Measurements from ENCODE around the gene ZNF14. TPM values are rescaled to one million over a fixed set of nuclear protein-coding genes. Genes with fewer than 3 reads are reported as not detected.

The ZNF14 gene
- polyA plus RNA-seq, 1 experiment = 1.2 TPM

GRCh38 chr19:19751846-19752245 lies 18.9 kb upstream of the ZNF14 start:
- Histone ChIP-seq H3K4me3 (ENCODE audit: low read depth, low read length) (no peak overlapping the region), H3K27me3 (ENCODE audit: control insufficient read depth, insufficient read depth, low read length) (no peaks in the 10 kb centered on the region), H3K36me3 (ENCODE audit: control insufficient read depth, insufficient read depth, low read length) (no peaks in the 10 kb centered on the region)
- CTCF ChIA-PET = interaction anchor here (1.4 kb wide), 1 partner anchor 22 kb away, joined by 3 read pairs; no protein-coding TSS in a partner anchor
- DNase-seq (ENCODE audit: low read depth) = no peak
- no peak for TF ChIP-seq CTCF (IDR thresholded peaks at IDR 0.05; ENCODE audit: insufficient read depth, low read depth, low read length)
- POLR2A ChIA-PET = no interaction called here

GRCh38 chr19:19750842-19751790 lies 18.2 kb upstream of the ZNF14 start:
- no peak overlapping the region for H3K4me3 ChIP-seq (ENCODE audit: low read depth, low read length)
- H3K27me3 ChIP-seq (ENCODE audit: control insufficient read depth, insufficient read depth, low read length) = no peaks in the 10 kb centered on the region
- no peak for TF ChIP-seq CTCF (IDR thresholded peaks at IDR 0.05; ENCODE audit: insufficient read depth, low read depth, low read length)
- POLR2A ChIA-PET = no interaction called here
- CTCF ChIA-PET = interaction anchor here (1.4 kb wide), 1 partner anchor 22 kb away, joined by 3 read pairs; no protein-coding TSS in a partner anchor
- no peak for DNase-seq (ENCODE audit: low read depth)
- H3K36me3 ChIP-seq (ENCODE audit: control insufficient read depth, insufficient read depth, low read length) = no peaks in the 10 kb centered on the region

- Histone ChIP-seq H3K4me3 (ENCODE audit: low read depth, low read length) (no peak overlapping the region), H3K36me3 (ENCODE audit: control insufficient read depth, insufficient read depth, low read length) (no peaks in the 10 kb centered on the region), H3K27me3 (ENCODE audit: control insufficient read depth, insufficient read depth, low read length) (no peaks in the 10 kb centered on the region)
- TF ChIP-seq CTCF (IDR thresholded peaks at IDR 0.05; ENCODE audit: insufficient read depth, low read depth, low read length) = no peak
- no peak for DNase-seq (ENCODE audit: low read depth)
- ChIA-PET CTCF (interaction anchor here (1.4 kb wide), 1 partner anchor 21 kb away, joined by 3 read pairs; no protein-coding TSS in a partner anchor), POLR2A (no interaction called here)
These were observed 17.3 kb upstream of the ZNF14 start for GRCh38 chr19:19749908-19750841.

GRCh38 chr19:19749117-19749907 lies 16.4 kb upstream of the ZNF14 start:
- POLR2A ChIA-PET = no interaction called here
- no peak for TF ChIP-seq CTCF (IDR thresholded peaks at IDR 0.05; ENCODE audit: insufficient read depth, low read depth, low read length)
- Histone ChIP-seq H3K27me3 (ENCODE audit: control insufficient read depth, insufficient read depth, low read length) (no peaks in the 10 kb centered on the region), H3K4me3 (ENCODE audit: low read depth, low read length) (no peak overlapping the region), H3K36me3 (ENCODE audit: control insufficient read depth, insufficient read depth, low read length) (no peaks in the 10 kb centered on the region)
- DNase-seq (ENCODE audit: low read depth) = no peak
- CTCF ChIA-PET = no interaction called here

All from BJ (cell line).